ENCODE measurements around the gene OR6B1.
"Not testable (repeated sequence)": the region's sequence is repeated elsewhere in the genome, so short reads cannot be mapped to it uniquely, and the experiment has no call there.

OR6B1 gene

DNA sequence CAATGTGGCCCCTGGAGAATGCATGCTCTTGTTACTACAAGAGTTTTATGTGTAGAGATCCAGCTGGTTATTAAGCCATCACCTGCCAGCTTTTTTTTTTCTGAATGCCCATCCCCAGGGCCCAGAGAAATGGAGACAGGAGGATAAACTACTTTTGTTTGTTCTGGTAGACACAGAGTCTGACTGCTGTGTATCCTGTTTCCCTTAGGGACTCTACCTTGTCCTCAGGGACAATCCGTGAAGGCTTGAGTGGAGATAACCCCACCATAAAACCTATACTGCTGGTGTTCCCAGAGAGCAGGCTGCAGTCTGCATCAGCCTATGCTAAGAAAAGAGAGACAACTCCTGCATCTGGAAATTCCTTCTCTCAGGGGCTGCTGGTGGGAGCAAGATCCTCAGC, 48.5 kb downstream of the OR6B1 start, which contains the start of gene OR2A5:
TSS of gene OR2A5 (plus strand) at position 301 of the 400 bp plus-strand sequence. CDS start 1,454 bp downstream, outside the sequence.
- no peak for DNase-seq

DNA sequence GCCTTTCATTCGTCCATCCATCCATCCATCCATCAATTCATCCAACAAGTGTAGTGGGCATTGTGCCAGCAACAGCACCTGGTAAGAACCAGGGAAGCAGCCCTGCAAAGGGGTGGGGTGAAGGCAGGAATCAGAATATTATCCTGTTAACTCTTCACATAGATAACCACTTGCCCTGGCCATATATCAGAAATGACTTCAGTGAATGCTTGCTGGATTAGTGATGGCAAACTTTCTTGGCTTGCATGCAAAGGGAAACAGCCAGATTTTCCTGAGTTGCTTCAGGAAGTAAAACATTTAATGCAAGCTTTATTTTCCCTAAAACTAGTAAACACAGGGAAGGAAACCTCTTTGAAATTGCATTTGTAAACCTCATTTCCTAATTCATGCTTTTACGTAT, 49.4 kb downstream of the OR6B1 start:
- no peak for DNase-seq

DNA sequence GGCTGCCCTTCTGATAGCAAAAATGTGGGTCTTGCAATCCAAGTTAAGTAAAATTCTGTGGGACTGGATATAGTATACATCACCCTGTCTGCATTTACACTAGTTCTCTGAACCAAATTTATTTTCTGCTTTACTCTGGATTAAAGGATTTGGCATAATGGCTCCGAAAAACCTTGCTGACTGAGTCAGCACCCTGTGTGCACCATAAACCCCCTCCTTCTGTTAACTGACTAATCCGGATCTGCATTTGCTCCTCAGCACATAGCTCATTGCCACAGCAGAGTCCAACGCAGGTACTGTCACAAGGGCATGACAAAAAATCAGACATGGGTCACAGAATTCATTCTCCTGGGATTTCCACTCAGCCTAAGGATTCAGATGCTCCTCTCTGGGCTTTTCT, 50.0 kb downstream of the OR6B1 start:
- no peak for DNase-seq

DNA sequence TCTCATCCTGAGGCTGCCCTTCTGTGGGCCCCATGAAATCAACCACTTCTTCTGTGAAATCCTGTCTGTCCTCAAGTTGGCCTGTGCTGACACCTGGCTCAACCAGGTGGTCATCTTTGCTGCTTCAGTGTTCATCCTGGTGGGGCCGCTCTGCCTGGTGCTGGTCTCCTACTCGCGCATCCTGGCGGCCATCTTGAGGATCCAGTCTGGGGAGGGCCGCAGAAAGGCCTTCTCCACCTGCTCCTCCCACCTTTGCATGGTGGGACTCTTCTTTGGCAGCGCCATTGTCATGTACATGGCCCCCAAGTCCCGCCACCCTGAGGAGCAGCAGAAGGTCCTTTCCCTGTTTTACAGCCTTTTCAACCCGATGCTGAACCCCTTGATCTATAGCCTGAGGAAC, 50.8 kb downstream of the OR6B1 start:
- not testable (repeated sequence) for DNase-seq

DNA sequence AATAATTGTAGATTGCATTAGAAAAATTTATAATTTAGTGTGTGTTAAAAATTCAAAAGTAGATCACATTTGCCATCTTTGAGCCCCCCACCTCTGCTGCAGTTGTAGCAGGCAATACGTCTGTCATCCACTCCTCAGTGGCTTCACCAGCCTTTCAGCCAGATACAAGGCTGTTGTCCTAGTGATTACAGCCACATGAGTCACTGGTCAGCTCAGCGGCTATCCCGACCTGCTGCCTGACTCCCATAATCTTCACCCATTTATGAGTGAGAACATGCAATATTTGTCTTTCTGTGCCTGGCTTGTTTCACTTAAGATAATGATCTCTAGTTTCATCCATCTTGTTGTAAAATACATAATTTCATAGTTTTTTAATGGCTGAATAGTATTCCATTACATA, 57.8 kb downstream of the OR6B1 start:
- no peak for DNase-seq
